Measurements from ENCODE around the gene PTPN1.

The PTPN1 gene

DNA sequence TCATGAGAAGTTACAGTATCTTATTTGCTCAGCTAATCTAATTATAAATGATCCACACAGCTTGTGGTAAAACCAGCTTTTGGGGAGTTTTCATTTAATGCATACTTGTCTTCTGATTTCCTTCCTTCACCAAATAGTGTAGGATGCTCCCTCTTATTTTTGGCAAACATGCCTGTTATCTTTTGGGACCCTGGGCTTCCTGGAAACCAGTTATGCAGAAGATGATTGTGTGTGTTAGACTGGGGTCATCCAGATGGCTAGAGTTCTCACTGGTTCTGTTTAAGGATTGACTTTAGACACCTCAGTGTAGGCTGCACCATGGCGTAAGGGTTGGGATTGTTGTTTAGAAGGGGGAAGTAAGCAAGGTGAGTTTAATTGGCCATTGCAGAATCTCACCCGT lies 61.3 kb downstream of the PTPN1 start:
- Histone ChIP-seq H3K36me3 (ENCODE audit: insufficient read depth, low read length) (peaks cover 14% of the 10 kb centered on the region), H3K9me3 (ENCODE audit: control insufficient read depth, insufficient read depth, low read length) (no peaks in the 10 kb centered on the region), H3K4me1 (ENCODE audit: insufficient read depth, low read length) (peaks cover 7% of the 10 kb centered on the region; the same call in 1 of the 2 replicates), H3K9ac (ENCODE audit: low read depth, low read length) (no peak overlapping the region)

DNA sequence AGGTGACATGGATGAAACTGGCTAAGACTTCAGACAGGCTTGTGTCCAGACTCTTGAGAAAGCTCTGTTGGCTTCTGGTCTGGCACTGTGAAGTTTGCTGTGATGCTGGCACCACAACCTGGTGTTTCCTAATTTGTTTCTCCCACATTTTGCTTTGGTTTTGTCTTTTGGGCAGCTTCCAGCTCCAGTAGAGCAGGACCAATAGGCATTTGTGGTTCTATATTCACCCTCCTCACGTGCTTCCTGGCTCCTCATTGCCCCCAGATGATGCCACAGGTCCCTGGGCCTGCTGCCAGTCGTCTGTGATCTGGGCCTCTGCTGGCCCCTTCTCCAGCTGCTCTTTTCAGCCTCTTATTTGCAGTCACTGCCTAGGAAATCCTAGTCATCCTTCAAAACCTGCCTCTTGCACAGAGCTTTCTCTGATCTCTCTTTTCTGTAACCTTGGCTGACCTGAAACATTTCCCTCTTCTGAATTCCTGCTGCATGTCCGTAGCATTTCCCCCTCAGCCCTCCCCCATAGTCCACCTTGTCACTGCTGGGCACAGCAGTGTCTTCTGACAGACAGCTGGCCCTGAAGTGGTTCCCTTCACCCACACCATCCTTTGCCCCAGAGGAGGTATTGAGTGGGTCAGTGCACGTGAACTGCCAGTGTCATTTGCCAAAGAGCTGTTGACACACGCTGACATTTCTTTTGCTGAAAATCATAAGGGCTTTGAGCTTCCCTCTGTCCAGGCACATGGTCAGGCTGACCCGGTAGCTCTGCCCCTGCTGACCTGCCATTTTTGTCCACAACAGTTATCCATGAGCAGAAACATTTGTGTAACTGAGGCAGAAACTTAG lies 63.0 kb downstream of the PTPN1 start:
- no peak overlapping the region for H3K9ac ChIP-seq (ENCODE audit: low read depth, low read length)
- no peaks in the 10 kb centered on the region for H3K9me3 ChIP-seq (ENCODE audit: control insufficient read depth, insufficient read depth, low read length)
- H3K36me3 ChIP-seq (ENCODE audit: insufficient read depth, low read length) = peaks cover 21% of the 10 kb centered on the region
- peaks cover 7% of the 10 kb centered on the region; the same call in 1 of the 2 replicates for H3K4me1 ChIP-seq (ENCODE audit: insufficient read depth, low read length)

DNA sequence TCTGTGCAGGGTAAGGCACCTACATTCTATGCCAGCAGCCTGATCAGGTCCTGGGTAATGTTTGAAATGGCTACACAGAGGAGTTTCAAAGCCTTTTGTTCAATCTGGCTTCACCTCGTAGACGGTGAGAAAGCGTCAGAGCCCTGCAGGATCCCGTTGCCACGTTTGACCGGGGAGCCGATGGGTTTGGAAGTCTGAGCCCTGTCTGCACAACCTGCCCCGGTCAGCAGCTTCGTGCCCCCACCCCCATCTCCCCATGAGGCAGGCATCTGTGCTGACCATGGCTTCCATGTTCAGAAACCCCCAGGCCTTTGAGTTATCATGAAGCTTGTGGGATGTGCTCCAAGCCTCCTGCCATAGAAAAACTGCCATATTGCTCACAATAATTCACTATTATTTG lies 63.9 kb downstream of the PTPN1 start:
- H3K36me3 ChIP-seq (ENCODE audit: insufficient read depth, low read length) = peaks cover 24% of the 10 kb centered on the region
- H3K9ac ChIP-seq (ENCODE audit: low read depth, low read length) = no peak overlapping the region
- no peaks in the 10 kb centered on the region for H3K9me3 ChIP-seq (ENCODE audit: control insufficient read depth, insufficient read depth, low read length)
- peaks cover 7% of the 10 kb centered on the region; the same call in 1 of the 2 replicates for H3K4me1 ChIP-seq (ENCODE audit: insufficient read depth, low read length)

GRCh38 chr20:50574586-50574985 lies 64.4 kb downstream of the PTPN1 start:
- H3K9me3 ChIP-seq (ENCODE audit: control insufficient read depth, insufficient read depth, low read length) = no peaks in the 10 kb centered on the region
- H3K4me1 ChIP-seq (ENCODE audit: insufficient read depth, low read length) = peaks cover 7% of the 10 kb centered on the region; the same call in 1 of the 2 replicates
- no peak overlapping the region for H3K9ac ChIP-seq (ENCODE audit: low read depth, low read length)
- H3K36me3 ChIP-seq (ENCODE audit: insufficient read depth, low read length) = peaks cover 25% of the 10 kb centered on the region

GRCh38 chr20:50575865-50576720 lies 65.9 kb downstream of the PTPN1 start:
- Histone ChIP-seq H3K36me3 (ENCODE audit: insufficient read depth, low read length) (peaks cover 23% of the 10 kb centered on the region), H3K4me1 (ENCODE audit: insufficient read depth, low read length) (no peaks in the 10 kb centered on the region), H3K9me3 (ENCODE audit: control insufficient read depth, insufficient read depth, low read length) (no peaks in the 10 kb centered on the region), H3K9ac (ENCODE audit: low read depth, low read length) (no peak overlapping the region)

- peaks cover 28% of the 10 kb centered on the region for H3K36me3 ChIP-seq (ENCODE audit: insufficient read depth, low read length)
- H3K4me1 ChIP-seq (ENCODE audit: insufficient read depth, low read length) = no peaks in the 10 kb centered on the region
- H3K9ac ChIP-seq (ENCODE audit: low read depth, low read length) = no peak overlapping the region
- no peaks in the 10 kb centered on the region for H3K9me3 ChIP-seq (ENCODE audit: control insufficient read depth, insufficient read depth, low read length)
Measured at GRCh38 chr20:50577175-50578018, 67.2 kb downstream of the PTPN1 start.

- Histone ChIP-seq H3K4me1 (ENCODE audit: insufficient read depth, low read length) (no peaks in the 10 kb centered on the region), H3K9ac (ENCODE audit: low read depth, low read length) (no peak overlapping the region), H3K36me3 (ENCODE audit: insufficient read depth, low read length) (peaks cover 28% of the 10 kb centered on the region), H3K9me3 (ENCODE audit: control insufficient read depth, insufficient read depth, low read length) (no peaks in the 10 kb centered on the region)
Measured at GRCh38 chr20:50578061-50578777, 68.0 kb downstream of the PTPN1 start.

GRCh38 chr20:50578778-50579165 lies 68.6 kb downstream of the PTPN1 start:
- no peak overlapping the region for H3K9ac ChIP-seq (ENCODE audit: low read depth, low read length)
- H3K4me1 ChIP-seq (ENCODE audit: insufficient read depth, low read length) = no peaks in the 10 kb centered on the region
- H3K36me3 ChIP-seq (ENCODE audit: insufficient read depth, low read length) = peaks cover 28% of the 10 kb centered on the region
- no peaks in the 10 kb centered on the region for H3K9me3 ChIP-seq (ENCODE audit: control insufficient read depth, insufficient read depth, low read length)

DNA sequence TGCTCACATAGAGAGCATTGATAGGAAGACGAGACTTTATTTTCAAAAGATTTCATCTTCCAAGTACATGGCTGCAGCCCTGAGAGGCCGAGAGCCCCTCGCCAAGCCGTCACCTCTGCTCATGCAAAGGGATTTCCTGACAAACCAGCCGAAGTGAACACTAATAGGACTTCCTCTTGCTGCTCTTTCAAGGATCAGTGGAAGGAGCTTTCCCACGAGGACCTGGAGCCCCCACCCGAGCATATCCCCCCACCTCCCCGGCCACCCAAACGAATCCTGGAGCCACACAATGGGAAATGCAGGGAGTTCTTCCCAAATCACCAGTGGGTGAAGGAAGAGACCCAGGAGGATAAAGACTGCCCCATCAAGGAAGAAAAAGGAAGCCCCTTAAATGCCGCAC lies 69.3 kb downstream of the PTPN1 start:
- H3K9me3 ChIP-seq (ENCODE audit: control insufficient read depth, insufficient read depth, low read length) = no peaks in the 10 kb centered on the region
- no peaks in the 10 kb centered on the region for H3K4me1 ChIP-seq (ENCODE audit: insufficient read depth, low read length)
- H3K9ac ChIP-seq (ENCODE audit: low read depth, low read length) = no peak overlapping the region
- H3K36me3 ChIP-seq (ENCODE audit: insufficient read depth, low read length) = peaks cover 23% of the 10 kb centered on the region

DNA sequence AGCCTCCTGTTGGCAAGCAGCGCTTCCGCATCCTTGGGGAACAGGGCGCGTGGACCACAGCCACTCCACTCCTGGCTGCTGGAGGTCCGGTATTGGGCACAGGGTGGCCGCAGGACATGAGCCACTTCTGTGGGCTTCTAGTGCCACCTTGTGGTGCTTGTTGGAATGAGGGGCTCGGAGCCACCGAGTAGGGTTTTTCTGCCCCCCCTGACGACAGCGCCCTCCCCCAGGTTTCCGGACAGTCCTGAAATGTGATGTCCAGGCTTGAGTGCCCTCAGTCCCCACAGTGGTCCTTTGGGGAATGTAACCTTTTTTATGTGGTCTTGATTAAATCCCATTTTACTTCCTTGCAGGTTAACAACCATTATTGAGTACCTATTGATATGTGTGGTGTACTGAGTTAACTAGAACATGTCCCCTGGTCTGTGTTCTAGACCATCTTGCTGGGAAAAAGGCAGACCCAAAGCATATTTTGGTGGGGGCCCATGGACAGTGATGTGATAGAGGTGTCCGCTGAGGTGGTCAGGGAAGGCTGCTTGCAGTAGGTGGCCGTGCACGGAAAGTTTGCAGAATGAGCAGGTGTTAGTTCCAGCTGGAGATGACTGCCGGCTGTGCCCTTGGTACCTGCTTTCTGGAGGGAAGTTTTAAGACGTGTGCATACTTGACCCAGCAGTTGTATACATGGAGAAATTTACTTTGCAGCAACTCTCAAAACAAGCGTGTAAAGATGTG lies 70.0 kb downstream of the PTPN1 start:
- Histone ChIP-seq H3K4me1 (ENCODE audit: insufficient read depth, low read length) (no peaks in the 10 kb centered on the region), H3K9me3 (ENCODE audit: control insufficient read depth, insufficient read depth, low read length) (no peaks in the 10 kb centered on the region), H3K9ac (ENCODE audit: low read depth, low read length) (no peak overlapping the region), H3K36me3 (ENCODE audit: insufficient read depth, low read length) (peaks cover 20% of the 10 kb centered on the region)

GRCh38 chr20:50580842-50581544 lies 70.8 kb downstream of the PTPN1 start:
- H3K36me3 ChIP-seq (ENCODE audit: insufficient read depth, low read length) = peaks cover 20% of the 10 kb centered on the region
- H3K9ac ChIP-seq (ENCODE audit: low read depth, low read length) = no peak overlapping the region
- no peaks in the 10 kb centered on the region for H3K4me1 ChIP-seq (ENCODE audit: insufficient read depth, low read length)
- H3K9me3 ChIP-seq (ENCODE audit: control insufficient read depth, insufficient read depth, low read length) = no peaks in the 10 kb centered on the region

GRCh38 chr20:50582092-50582491 lies 71.9 kb downstream of the PTPN1 start:
- Histone ChIP-seq H3K36me3 (ENCODE audit: insufficient read depth, low read length) (peaks cover 20% of the 10 kb centered on the region), H3K9ac (ENCODE audit: low read depth, low read length) (no peak overlapping the region), H3K9me3 (ENCODE audit: control insufficient read depth, insufficient read depth, low read length) (no peaks in the 10 kb centered on the region), H3K4me1 (ENCODE audit: insufficient read depth, low read length) (no peaks in the 10 kb centered on the region)

Data from ES-I3 (cell line).